DOHH2 (cell line): ENCODE data around the gene XYLT2.

ENCODE experiments used
- EZH2phosphoT487 ChIP-seq: fragments of 200-600 bp; sonication (generic); IDR thresholded peaks from 2 replicates; pipeline ENCODE4 v1.6.1; 2017; ENCODE audit warnings: borderline replicate concordance, mild to moderate bottlenecking, antibody characterized with exemption, low read length, moderate library complexity, mixed read lengths
- TF ChIP-seq, protein P1 (sequence below): fragments of 200-600 bp; sonication (generic); IDR thresholded peaks from one replicate; pipeline ENCODE4 v1.5.1; 2014; ENCODE audit warnings: antibody characterized with exemption, mild to moderate bottlenecking, low read depth, low read length; ENCODE audit not compliant: poor library complexity, severe bottlenecking

DNA sequence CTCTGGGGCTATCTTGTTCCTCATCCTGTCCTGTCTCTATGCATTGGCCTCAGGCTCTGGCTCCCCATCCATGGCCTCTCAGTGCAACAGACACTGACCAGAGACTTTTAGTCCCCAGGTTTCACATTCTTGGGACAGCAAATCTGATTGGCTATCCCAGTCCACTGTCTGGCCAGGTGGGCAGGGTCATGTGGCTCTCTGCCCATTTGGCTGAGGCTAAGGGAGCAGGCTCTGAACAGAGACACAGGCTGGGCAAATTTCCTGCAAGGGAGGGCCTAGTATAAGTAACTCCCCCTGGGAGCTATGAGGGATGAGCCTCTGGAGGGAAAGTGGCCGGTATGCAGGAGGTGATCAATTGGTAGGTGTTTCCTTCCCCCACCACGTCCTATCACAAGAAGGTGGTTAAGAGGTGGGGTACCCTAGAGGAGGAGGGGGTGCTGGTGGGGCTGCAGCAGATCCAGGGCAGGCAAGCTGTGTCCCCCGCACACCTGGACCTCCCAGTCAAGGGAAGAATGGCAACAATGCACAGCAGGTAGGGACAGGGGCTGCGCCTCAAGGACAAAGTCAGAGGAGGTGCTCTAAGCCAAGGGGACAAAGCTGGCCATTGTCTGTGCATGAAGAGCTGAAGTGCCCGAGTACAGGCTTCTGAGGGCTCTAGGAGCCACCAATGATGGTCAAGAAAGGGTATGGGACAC is 13.2 kb downstream of the XYLT2 start:
- TF ChIP-seq, protein P1, sequence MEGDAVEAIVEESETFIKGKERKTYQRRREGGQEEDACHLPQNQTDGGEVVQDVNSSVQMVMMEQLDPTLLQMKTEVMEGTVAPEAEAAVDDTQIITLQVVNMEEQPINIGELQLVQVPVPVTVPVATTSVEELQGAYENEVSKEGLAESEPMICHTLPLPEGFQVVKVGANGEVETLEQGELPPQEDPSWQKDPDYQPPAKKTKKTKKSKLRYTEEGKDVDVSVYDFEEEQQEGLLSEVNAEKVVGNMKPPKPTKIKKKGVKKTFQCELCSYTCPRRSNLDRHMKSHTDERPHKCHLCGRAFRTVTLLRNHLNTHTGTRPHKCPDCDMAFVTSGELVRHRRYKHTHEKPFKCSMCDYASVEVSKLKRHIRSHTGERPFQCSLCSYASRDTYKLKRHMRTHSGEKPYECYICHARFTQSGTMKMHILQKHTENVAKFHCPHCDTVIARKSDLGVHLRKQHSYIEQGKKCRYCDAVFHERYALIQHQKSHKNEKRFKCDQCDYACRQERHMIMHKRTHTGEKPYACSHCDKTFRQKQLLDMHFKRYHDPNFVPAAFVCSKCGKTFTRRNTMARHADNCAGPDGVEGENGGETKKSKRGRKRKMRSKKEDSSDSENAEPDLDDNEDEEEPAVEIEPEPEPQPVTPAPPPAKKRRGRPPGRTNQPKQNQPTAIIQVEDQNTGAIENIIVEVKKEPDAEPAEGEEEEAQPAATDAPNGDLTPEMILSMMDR: no peak
- TF ChIP-seq EZH2phosphoT487: no peak
